K562 (cell line): Measurements from ENCODE around the gene DHX38.

ENCODE experiments used
- CEBPB ChIP-seq: fragments of 450-650 bp; IDR thresholded peaks from 2 replicates; pipeline ENCODE4 v1.6.1; 2016; ENCODE audit warnings: missing genetic modification characterization, missing compliant biosample characterization
- EGR1 ChIP-seq: fragments of 450-650 bp; conservative IDR thresholded peaks from 2 replicates; pipeline ENCODE4 v1.6.1; 2017; ENCODE audit warnings: mild to moderate bottlenecking
- POLR2A ChIP-seq: fragments of 450-650 bp; conservative IDR thresholded peaks from 2 replicates; pipeline ENCODE4 v1.6.1; 2016
- PTBP1 ChIP-seq: fragments of 200-400 bp; formaldehyde crosslinking; IDR thresholded peaks from 2 replicates; pipeline ENCODE4 v1.6.1; 2017; ENCODE audit warnings: low read depth, low read length
- RAD21 ChIP-seq, 2 experiments: fragments of 250-450 bp in 1 of 2; fragments of 450-650 bp in 1 of 2; sonication (Bioruptor Pico) in 1 of 2; formaldehyde crosslinking in 1 of 2; IDR thresholded peaks in 1 of 2; conservative IDR thresholded peaks in 1 of 2; 2 replicates each; pipeline versions ENCODE4 v1.4.0 to v1.8.0; 2020 to 2022; ENCODE audit warnings: mild to moderate bottlenecking in 2 of 2, moderate library complexity in 1 of 2
- REST ChIP-seq, 2 experiments: fragments of 450-650 bp; formaldehyde crosslinking in 1 of 2; IDR thresholded peaks; 2 replicates each; pipeline versions ENCODE4 v1.4.0 to v1.6.1; 2014 to 2020; ENCODE audit warnings: mild to moderate bottlenecking in 2 of 2, borderline replicate concordance in 1 of 2, low read depth in 1 of 2
- SP1 ChIP-seq: sonication (generic); formaldehyde crosslinking; IDR thresholded peaks from 2 replicates; pipeline ENCODE4 v1.8.1; 2022; ENCODE audit warnings: mild to moderate bottlenecking, missing genetic modification reagents
- SRSF1 ChIP-seq: fragments of 200-400 bp; formaldehyde crosslinking; IDR thresholded peaks from 2 replicates; pipeline ENCODE4 v1.6.1; 2017; ENCODE audit warnings: mild to moderate bottlenecking, low read depth, low read length, moderate library complexity
- THRB ChIP-seq: fragments of 450-650 bp; formaldehyde crosslinking; conservative IDR thresholded peaks from 2 replicates; pipeline ENCODE4 v1.4.0; 2022; ENCODE audit warnings: mild to moderate bottlenecking, missing genetic modification characterization
- ZC3H4 ChIP-seq: sonication (generic); formaldehyde crosslinking; IDR thresholded peaks from 2 replicates; pipeline ENCODE4 v1.9.0; 2021; ENCODE audit warnings: missing genetic modification reagents, borderline replicate concordance
- TF ChIP-seq, protein P1 (sequence below), 3 experiments: IDR thresholded peaks in 2 of 3; conservative IDR thresholded peaks in 1 of 3; 2 replicates each; pipeline ENCODE4 v1.5.1; 2011 to 2012; ENCODE audit warnings: low read length in 3 of 3, mild to moderate bottlenecking in 3 of 3, control low read depth in 2 of 3, improper control_type of control experiment in 1 of 3, inconsistent platforms in 1 of 3, low read depth in 1 of 3, mixed read lengths in 1 of 3, moderate library complexity in 1 of 3; ENCODE audit not compliant: insufficient read depth in 2 of 3
- TF ChIP-seq, protein P2 (sequence below): fragments of 450-650 bp; IDR thresholded peaks from 2 replicates; pipeline ENCODE4 v1.6.1; 2016; ENCODE audit warnings: missing biosample characterization, missing genetic modification characterization

DNA sequence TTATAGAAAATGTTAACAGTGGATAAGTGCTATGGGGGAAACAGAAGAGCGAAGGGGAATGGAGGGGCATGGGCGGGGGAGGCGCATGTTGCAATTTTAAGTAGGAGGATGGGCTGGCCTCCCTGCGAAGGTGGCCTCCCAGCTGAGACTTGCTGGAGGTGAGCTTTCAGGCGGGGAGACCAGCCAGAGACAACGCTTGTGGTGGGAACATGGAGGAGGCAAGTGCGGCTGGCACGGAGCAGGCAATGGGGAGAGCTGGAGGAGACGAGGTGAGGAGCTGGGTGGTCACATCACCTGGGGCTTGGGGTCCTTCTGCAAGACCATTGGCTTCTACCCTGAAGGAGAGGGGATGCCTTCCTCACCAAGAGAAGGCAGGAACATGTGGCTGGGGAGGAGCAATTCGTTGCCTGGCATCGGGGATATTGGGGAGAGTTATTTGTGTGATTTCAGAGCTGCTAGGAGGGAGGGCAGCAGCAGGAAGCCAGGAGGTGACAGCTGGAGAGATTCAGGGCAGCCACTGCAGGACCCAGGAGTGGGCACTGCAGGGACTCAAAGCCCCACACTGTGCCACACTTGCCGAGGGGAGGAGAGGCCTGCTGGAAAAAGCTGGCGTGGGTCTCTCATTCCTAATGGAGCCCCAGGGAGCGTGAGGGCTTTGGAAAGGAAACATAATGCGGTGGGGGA is 43.9 kb downstream of the DHX38 start:
- TF ChIP-seq, protein P1, sequence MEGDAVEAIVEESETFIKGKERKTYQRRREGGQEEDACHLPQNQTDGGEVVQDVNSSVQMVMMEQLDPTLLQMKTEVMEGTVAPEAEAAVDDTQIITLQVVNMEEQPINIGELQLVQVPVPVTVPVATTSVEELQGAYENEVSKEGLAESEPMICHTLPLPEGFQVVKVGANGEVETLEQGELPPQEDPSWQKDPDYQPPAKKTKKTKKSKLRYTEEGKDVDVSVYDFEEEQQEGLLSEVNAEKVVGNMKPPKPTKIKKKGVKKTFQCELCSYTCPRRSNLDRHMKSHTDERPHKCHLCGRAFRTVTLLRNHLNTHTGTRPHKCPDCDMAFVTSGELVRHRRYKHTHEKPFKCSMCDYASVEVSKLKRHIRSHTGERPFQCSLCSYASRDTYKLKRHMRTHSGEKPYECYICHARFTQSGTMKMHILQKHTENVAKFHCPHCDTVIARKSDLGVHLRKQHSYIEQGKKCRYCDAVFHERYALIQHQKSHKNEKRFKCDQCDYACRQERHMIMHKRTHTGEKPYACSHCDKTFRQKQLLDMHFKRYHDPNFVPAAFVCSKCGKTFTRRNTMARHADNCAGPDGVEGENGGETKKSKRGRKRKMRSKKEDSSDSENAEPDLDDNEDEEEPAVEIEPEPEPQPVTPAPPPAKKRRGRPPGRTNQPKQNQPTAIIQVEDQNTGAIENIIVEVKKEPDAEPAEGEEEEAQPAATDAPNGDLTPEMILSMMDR (IDR thresholded peaks at IDR 0.05 in 2 of 3, conservative IDR thresholded peaks at IDR 0.05 in 1 of 3; ENCODE audit: insufficient read depth in 2 of 3, low read depth in 1 of 3, low read length in 3 of 3), result no peak
- TF ChIP-seq SP1 (no peak), REST (IDR thresholded peaks at IDR 0.05; ENCODE audit: borderline replicate concordance) (no peak), REST (CRISPR knock-in tag; IDR thresholded peaks at IDR 0.05; ENCODE audit: low read depth) (no peak), THRB (no peak), EGR1 (no peak), ZC3H4 (no peak), POLR2A (no peak), PTBP1 (no peak), RAD21 (CRISPR knock-in tag; conservative IDR thresholded peaks at IDR 0.05 in 1 of 2, IDR thresholded peaks at IDR 0.05 in 1 of 2) (no peak), CEBPB (tag) (no peak), SRSF1 (no peak)
- TF ChIP-seq, protein P2, sequence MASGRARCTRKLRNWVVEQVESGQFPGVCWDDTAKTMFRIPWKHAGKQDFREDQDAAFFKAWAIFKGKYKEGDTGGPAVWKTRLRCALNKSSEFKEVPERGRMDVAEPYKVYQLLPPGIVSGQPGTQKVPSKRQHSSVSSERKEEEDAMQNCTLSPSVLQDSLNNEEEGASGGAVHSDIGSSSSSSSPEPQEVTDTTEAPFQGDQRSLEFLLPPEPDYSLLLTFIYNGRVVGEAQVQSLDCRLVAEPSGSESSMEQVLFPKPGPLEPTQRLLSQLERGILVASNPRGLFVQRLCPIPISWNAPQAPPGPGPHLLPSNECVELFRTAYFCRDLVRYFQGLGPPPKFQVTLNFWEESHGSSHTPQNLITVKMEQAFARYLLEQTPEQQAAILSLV (tag), result no peak
